NCI-H1105 (cell line): ENCODE measurements around the gene COL16A1.
A peak's percentile ranks its signal among the peaks of the same experiment; 100 is the strongest.

Experiments
- DNase-seq: peaks from one replicate; lab custom pipeline; 2025; lab: John Stamatoyannopoulos, UW

Gene COL16A1

DNA sequence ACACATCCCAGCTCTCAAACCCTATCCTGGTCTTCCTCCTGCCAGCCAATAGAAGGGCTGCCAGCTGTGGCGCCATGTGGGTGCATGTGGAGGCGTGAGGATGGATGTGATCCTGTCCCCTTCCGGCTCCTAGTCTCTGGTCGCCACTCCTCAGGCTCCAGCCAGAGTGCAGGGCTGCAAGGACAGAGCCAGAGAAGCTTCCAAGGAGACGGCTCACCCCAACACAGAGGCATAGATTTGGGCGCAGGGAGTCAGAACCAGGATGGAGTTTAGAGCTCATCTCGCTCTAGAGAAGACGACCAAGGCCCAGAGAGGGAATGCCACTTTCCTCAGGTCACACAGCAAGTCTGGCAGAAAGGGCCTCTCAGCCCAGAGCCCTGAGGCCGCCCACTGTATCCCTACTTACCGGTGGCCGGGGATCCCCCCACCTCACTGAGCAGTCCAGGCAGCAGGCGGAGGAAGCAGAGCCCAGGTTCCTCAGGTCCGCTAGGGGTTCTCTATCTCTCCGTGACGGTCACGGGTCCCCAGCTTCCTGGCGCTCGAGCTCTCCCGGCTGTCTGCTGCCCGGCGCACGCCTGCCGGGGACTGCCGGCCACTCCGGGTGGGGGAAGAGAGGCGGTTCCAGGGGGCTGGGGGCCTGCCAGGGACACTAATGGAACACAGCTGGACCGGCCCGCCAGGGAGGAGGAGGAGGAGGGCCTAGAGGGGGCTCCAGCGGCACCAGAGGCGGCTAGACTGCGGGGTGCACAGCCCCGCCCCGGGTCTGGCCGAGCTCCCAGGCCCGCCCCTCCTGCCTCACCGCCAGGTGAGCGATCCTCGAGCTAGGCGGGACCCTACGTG is at the start of gene COL16A1:
Gene COL16A1, minus strand, starts transcription at position 587 of the 840 bp plus-strand sequence. CDS start 1,824 bp downstream, outside the sequence.
- DNase-seq, result peak; percentile 75

GRCh38 chr1:31752952-31753475 is 49.2 kb upstream of the COL16A1 start:
- DNase-seq, result no peak

DNA sequence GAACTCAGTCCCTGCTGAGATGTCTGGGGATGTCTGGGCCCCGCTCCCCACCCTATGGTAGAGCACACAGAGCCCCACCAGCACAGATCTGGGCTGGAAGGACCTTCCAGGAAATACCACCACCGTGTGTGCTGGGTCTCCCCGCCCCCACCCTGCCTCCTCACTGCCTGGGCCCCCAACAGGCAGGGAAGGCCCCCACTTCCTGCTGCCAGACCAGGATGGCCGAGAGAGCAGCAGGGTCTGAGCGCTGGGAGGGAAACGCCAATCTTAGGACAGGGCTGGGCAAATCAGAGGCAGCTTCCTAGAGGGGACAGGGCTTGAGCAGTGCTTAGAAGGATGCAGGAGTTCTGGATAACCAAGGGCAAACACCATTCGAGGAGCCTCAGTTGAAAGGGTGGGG is 48.4 kb upstream of the COL16A1 start:
- no peak for DNase-seq

- no peak for DNase-seq
These were observed 48.0 kb upstream of the COL16A1 start for GRCh38 chr1:31751822-31752241.

DNA sequence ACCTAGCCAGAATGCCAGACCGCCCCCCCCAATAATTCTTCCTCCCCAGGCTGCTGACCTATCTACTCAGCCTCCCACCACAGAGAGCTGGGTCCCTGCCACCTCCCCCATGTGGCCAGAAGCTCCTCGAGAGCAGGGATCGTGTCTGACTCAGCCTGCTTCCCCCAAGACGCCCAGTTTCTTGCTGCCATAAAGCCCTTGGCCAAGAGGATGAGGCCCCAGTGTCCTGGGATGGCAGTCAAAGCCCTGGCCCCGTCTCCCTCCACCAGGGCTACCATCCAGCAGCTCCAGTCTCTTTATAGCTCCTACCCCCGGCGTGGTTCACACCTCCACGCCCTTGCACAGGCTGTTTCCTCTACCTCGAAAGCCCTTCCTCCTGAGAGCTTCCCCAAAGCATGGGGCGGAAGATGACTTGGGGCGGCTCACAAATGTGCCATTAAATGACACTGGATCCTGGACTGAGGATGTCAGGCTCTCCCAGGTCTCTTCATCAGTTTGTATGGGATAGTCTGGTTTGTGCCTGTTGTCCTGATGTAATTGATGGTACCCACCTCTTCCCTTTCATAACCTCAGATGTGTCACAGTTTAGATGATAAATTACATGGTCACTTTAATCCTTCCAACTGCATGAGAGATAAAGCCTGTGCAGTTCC is 47.2 kb upstream of the COL16A1 start:
- DNase-seq, result no peak

GRCh38 chr1:31749785-31750735 is 46.2 kb upstream of the COL16A1 start:
- DNase-seq, result no peak

DNA sequence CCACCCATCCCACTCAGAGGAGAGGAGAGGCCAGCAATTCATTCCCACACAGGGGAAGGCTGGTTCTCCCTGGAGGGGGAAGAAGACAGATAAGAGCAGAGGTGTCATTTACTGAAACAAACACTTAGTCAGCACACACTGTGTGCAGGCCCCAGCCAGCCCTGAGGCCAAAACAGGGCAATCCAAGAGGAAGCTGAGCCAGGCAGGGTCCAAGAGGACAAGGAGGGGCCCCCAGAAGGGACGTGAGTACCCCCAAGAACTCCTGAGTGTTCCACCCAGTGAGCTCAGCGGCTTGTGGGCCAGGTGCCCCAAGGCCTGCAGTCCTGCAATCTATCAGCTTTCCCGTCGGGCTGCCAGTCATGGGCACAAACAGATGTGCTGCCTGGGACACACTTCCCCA is 44.5 kb upstream of the COL16A1 start:
- no peak for DNase-seq

DNA sequence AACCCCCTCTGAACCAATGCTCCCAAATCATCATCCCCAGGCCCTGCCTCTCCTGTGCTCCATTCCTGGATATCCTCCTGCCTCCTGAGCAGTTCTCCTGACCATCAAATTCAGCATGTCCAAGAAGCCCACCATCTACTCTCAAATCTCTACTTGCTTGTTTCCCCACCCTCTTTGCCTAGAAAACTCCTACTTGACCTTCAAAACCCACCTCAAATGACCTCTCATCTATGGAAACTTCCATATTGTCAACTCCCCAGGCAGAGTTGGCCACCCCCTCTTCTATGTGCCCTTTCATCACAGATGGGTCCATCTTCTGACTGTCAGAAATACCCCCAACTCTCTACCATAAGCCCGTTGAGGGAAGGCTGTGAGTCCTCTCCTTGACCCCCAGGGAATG is 43.5 kb upstream of the COL16A1 start:
- no peak for DNase-seq

- DNase-seq, result no peak
These were observed 42.9 kb upstream of the COL16A1 start for GRCh38 chr1:31746687-31747086.

DNA sequence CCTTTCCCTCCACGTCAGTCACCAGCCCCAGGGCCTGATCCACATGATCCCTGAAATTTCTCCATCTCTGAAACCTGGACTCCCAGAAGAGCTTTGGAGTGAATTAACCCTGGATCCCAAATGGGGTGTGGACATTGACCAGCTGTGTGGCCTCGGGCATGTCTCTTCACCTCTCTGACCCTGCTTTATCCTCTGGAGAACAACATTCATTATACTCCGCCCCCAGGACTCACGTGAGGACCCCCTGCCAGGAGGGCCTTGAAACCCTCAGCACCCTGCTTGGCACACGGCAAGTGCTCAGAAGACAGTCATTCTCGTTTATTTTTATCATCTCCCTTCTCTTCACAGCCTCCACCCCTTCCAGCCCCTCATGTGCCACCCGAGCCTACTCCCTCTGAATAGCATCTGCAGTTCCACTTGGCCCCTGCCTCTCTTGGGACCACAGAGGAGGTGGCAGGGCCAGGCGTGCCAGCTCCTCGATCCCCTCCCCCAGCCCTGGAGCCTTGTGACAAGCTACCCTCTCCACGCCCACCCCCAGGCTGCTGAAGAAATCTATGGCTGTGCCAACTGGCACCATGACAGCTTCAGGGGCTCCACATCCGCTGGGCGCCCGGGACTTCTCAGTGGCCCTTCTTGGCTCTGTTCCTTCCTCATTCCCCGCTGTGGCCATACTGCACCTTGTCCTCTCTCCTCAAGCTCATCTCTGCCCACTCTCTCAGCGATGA is 42.3 kb upstream of the COL16A1 start:
- peak; percentile 61 for DNase-seq

- peak; percentile 24 for DNase-seq
These were observed 41.5 kb upstream of the COL16A1 start for GRCh38 chr1:31745096-31745945.

DNA sequence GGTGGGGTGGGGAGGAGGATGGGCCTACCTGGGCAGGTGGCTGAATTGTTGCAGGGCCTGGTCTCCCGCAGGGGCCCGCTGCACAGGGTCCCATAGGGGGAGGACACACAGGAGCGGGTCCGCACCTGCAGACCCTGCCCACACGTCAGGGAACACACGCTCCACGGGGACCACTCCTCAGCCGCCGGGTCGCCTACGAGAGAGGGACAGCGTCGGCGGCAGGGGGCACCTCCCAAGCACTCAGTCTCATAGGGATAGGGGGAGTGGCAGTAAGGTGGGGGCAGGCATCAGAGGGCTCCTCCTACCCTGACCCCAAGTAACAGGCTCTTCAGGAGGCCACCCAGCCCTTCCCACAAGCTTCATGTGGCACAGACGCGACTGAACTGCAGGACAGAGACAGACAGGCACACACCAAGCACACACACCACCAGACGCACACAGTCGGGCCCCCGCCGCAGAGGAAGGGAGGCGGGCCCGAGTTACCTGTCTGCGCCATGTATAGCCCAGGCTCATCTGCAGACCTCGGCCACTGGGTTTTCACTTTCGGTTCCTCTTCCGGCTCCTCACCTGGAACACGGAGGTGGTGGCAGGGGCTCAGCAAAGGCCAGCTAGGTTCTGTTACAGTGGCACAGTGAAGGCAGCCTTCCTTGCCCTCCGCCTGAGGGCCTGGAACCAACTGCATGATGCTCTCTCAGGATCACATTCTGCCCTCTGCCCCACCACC is 40.5 kb upstream of the COL16A1 start:
- DNase-seq, result no peak

- DNase-seq, result no peak
These were observed 38.8 kb upstream of the COL16A1 start for GRCh38 chr1:31742462-31743212.

DNA sequence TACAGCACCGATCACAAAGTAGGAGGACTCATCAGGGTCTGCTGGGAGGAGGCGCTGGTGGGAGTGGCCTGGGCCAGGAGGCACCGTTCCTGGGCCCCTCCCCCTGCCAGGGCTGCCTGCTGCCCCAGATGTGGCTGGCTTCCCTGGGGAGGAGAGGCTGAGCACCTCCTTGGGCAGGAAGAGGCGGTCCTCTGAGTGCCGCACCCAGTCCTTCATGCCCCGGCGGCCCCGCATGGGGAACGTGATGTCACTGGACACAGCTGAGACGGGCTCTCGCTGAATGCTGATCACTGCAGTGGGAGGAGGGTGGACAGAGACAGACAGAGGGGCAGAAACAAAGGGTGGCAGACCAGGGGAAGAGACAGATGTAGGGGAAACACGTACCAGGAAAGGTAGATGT is 35.5 kb upstream of the COL16A1 start:
- no peak for DNase-seq

- DNase-seq, result no peak
These were observed 32.9 kb upstream of the COL16A1 start for GRCh38 chr1:31736675-31737074.

- DNase-seq, result no peak
These were observed 31.8 kb upstream of the COL16A1 start for GRCh38 chr1:31735571-31735970.

GRCh38 chr1:31734582-31735107 is 30.8 kb upstream of the COL16A1 start:
- DNase-seq, result no peak

- DNase-seq, result peak; percentile 37
These were observed 29.8 kb upstream of the COL16A1 start for GRCh38 chr1:31733389-31734219.
